NCI-H524 treated with DMSO at 0.1 percent for 48 hours (cell line): ENCODE measurements around the gene SPACA7.
"Not testable (repeated sequence)": the region's sequence is repeated elsewhere in the genome, so short reads cannot be mapped to it uniquely, and the experiment has no call there.

Experiments used
- DNase-seq: peaks from one replicate; lab custom pipeline; 2025; lab: John Stamatoyannopoulos, UW

The SPACA7 gene

DNA sequence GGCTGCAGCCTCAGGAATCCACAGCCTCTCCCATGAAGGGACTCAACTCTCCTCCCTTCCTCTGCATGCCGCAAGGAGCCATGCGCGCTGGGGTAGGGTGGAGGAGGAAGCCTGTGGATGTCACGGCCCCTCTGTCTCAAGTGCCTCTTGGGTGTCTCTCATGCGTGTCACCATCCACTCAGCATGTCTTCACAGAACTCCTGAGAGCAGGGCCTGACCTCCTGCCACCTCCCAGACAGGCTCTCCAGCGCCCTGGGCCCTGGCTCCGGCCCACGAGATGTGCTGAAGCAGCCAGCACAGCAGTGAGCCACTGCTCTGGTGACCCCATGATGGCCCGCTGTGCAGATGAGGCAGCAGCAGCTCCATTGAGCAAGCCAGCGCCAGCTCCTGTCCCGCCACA is 25.9 kb upstream of the SPACA7 start:
- no peak for DNase-seq

DNA sequence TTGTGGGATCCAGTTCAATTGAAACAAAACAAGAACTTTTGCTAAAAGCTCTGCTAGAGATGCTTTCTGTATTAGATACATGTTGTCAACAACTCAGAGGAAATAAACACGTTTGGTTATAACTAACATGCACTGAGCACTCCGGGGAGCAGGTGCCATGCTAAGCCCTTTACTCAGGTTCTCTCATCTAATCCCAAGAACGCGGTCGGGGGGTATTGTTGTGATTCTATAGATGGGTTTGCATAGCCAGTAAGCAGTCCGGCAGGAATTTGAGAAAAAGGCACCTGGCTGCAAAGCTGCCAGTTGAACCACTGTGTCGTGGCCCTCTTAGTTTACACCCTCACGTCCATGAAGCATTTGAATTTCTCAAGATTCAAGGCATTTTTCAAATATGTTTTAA is 24.3 kb upstream of the SPACA7 start:
- DNase-seq = no peak

DNA sequence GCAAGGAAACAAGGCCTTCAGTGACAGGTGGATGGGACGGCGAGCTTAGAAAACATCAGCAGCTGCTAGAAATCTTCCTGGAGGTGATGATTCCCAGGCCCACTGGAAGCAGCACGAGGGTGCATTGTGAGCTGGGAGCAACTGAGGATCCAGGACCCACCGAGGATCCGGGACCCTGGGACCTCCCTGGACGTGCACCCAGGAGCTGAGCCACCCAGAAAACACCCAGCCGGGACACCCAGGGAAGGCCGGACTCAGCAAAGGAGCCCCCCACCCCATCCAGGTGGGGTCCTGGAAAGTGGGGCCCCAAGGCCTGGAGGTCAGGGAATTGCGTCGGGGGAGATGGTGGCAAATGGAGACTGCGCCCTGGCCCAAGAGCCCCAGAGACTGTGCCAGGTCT is 22.3 kb upstream of the SPACA7 start:
- DNase-seq = no peak

DNA sequence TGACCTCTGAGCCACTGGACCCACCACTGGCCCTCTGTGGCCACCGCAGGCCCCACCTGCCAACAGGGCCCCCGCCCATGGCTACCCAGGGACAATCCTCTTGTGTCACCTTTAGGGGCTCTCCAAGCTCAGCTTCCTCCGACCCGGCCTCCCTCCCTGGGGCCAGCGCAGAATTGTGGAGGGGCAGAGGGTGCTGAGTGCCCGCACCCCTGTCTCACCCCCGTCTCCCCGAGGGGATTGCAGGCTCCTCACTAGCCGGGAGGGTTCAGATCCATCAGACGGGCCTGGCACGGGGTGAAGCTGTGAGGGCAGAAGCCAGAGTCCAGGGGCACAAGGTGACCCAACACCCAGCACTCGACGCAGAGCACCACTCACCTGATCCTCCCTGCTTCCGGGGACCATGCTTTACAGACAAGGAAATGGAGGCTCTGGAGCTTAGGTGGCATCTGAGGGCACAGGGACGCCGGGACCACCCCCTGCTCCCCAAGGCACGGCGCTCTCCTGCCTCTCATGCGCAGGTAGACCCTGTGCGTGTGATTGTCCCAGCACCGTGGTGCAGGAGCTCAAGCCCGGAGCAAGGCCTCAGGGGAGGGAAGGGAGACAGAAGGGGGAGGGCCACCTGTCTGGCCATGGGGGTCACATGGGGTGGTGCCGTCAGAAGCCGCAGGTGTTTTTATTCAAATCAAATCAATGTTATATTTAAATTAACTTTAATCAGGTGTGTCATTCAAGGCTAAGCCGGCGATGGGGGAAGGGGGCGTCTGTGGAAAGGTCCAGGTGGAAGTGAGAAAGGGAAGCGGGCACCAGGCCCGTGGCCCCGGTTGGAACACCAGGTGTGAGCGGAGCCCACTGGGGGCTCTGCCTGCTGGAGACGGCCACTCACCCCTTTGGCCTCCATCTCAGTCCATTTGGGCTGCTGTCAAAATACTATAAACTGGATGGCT is 21.6 kb upstream of the SPACA7 start:
- DNase-seq = no peak

DNA sequence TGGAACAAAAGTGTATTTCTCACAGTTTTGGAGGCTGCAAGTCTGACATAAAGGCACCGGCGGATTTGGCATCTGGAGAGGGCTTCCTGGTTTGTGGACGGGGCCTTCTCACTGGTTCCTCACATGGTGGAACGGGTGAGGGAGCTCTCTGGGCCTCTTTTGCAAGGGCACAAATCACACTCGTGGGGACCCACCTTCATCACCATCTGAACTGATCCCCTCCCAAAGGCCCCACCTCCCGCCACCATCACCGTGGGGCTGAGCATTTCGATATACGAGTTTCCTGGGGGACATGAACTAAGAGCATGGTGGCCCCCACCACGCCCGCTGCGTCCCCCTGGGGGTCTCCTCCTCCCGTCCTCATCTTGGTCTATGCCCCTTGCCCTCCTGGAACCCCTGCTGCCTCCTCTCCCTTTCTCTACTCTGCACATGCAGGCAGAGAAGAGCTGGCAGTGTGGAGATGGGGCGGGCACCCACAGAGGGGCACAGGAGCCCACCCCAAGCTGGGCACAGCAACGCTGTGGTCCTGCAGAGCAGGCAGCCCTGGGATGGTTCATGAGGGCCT is 20.8 kb upstream of the SPACA7 start:
- no peak for DNase-seq

DNA sequence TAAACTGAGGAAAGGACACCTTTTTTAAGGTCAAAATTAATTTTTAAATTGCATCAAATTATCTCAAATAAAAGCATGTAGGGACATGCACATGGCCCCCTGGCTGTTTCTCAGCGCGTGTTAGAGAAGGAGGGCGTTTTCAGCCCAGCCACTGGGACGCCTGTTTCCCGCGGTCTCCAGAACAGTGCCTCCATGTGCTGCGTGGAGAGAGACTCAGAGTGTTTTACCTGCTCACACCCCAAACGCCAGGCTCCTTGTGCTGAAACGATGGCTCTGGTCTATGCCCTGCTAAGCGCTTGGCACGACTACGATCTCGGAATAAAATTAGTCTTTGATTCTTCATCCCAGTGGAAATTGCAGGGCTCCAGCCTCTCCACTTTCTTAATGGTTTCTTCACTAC is 20.0 kb upstream of the SPACA7 start:
- no peak for DNase-seq

DNA sequence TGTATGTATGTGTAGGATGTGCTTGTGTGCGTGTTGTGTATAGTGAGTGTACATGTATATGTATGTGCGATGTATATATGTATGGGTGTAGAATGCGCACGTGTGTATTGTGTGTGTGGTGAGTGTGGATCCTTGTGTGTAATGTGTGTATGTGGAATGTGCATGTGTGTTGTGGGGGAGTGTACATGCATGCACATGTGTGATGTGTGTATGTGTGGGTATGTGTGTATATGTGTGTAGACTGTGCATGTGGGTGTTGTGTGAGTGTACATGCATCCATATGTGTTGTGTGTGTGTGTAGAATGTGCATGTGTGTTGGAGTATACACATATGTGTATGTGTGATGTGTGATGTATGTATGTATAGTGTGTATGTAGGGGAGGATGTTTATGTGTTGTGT is 18.0 kb upstream of the SPACA7 start:
- DNase-seq = no peak

DNA sequence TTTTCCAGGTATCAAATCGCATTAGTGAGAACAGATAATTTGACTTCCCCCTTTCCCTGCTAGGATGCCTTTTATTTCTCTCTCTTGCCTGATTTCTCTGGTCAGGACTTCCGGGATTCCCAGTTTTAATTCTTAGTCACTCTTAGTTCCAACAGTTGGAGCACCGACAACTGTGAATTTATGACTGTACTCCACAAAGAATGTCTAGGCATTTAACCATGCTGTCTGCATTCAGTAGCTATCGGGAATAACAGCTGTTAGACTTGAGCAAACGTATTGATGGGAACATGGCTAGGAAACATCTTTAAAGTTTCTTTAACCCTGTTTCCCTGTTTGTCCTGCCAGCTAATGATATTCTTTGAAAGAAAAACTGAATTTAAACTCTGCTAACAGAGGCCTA is 14.1 kb upstream of the SPACA7 start:
- DNase-seq = no peak

DNA sequence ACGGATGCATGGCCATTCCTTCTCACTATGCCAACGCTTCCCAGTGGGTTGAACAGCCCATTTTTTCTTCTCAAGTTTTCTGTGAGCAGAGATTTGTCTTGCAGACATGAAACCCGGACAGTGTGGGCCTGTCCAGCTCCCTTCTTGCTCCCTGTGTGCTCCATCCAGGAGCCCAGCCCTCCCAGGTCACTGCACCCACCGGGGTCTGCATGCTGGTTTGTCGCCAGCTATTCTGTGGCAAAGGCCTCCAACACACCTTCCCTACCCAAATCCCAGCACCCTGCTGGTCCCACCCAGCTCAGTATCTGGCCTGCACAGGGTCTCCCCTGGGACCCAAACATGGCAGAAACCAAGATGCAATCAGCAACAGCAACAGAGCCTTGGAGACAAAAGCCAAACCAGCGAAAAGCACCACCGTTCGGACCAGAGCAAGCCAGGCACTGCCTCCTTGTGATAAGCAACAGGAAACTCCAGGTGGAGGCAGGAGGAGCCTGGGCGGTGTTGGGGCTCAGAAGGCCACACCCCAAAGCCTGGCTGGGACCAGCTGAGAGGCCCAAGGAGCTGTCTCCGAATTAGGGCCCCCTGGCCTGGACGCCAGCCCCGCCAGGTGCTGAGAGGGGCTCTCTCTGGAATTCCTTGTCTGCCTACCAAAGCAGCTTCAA is 12.2 kb upstream of the SPACA7 start:
- DNase-seq = no peak

DNA sequence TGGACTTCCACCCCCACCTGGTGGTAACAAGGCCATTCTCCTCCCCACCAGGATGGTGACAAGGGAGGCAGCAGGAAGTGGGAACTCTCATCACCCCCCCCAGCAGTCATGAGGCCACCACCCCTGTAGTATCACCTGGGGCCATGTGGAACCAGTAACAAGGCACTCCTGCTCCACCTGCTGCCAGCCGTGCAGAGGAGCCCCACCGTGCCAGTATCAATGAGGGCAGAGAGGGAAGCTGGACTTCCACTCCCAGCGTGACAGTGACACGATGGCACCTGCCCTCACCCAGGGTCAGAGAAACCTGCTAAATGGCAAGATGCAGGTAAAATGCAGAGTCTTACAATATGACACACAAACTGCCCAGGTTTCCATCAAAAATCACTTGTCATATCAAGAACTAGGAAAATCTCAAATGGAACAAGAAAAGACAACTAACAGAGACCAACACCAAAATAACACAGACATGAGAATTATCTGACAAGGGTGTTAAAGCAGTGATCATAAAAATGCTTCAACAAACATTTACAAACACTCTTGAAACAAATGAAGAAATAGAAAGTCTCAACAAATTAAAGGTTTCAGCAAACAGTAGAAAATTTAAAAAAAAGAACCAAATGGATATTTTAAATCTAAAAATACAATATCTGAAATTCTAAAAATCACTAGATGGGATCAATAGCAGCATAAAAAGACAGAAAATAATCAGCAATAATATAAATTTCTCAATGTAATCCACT is 9.1 kb upstream of the SPACA7 start:
- DNase-seq = no peak

DNA sequence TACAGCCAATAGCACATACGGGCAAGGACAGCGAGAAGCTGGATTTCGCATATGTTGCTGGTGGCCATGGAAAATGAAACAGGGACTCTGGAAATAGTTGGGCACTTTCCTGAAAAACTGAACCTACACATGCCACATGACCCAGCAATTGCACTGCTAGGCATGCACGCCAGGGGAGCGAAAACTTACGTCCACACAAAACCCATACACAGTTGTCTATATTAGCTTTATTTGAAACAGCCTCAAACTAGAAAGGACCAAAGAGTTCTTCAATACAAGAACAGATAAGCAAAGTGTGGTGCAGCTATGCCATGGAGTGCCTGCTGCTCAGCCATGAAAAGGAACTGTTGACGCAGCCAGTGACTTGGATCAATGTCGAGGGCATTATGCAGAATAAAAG is 7.3 kb upstream of the SPACA7 start:
- DNase-seq = no peak

DNA sequence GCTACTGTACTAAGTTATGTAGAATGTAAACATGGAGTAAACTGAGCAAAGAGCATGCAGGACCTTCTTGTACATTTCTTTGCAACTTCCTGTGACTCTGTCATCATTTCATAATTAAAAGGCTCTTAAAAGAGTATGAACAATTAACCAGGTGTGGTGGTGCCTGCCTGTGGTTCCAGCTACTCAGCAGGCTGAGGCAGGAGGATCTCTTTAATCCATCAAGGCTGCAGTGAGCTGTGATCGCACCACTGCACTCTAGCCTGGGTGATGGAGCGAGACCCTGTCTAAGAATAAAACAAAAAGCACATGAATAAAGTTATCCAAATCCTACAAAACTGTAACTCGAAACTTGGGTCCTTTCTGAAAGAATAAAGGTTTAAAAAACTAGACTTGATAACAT is 5.8 kb upstream of the SPACA7 start:
- no peak for DNase-seq

DNA sequence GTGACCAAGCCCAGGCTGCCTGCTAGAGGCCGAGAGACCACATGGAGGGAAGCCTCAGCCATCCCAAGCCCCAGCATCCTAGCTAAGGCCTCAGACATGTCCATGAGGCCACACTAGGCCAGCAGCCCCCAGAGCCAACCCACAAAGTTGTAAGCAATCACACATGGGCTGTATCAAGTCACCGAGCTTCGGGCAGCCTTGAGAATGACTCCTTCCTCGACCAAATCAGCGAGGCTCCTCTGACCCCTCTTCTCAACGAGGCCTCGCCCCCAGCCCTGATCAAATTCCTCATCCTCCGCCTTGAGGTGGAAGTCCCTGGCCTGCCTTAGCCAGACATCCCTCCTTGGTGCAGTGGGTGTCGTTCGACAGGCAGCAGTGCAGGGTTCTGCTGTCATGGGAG is 1.9 kb upstream of the SPACA7 start:
- DNase-seq = no peak

DNA sequence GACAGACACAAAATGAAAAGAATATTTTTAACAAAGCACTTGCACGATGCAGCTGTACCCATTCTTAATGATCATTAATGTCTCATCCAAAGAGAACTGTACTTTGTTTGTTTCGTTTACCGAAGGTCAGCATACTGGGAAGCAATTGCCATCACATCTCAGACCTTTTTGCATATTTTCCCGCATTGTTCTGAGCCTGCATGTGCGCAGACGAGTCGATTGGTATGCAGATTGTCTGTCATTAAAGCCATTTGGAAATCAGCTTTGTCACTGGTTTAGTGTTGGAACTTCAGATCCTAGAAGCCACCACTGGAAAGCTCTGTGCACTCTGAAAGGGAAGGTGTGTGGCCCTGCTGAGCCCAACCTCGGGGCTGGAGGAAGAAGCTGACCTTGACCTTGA is 15.6 kb downstream of the SPACA7 start:
- DNase-seq = no peak

DNA sequence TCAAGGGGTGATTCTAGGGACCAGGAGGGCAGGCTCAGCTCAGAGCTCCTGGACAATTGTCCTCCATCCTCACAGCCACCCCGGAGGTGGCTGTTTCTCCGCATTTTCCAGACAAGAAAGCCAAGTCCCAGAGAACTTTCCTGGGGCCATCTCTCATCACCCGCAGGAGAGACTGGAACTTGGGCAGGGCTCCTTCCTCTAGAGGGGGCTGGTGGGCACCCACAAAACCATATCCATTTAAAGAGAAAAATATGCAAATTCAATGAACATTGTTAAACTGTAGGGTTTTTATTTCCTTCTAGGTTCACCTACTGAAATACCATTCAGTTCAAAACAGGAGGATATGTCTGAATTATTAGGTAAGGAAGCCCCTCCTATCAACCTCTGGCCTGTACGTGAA is 16.6 kb downstream of the SPACA7 start:
- DNase-seq = no peak

DNA sequence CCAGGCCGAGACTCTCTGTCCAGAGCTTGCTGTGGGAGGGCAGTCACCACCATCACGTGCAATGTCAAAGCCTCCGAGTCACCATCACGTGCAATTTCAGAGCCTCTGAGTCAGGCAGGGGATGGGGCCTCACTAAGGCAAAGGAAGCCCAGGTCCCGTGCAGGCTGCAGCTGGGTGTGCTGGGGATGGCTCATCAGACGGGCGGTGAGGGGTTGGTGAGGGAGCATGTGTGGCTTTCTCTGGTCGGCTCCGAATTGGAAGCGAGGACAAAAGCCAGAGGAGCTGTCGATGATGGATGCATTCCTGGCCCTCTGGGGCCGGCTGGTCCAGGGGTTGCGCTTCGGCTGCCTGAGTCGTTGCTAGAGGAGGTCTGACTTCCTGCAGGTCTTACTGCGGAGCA is 18.9 kb downstream of the SPACA7 start:
- not testable (repeated sequence) for DNase-seq

DNA sequence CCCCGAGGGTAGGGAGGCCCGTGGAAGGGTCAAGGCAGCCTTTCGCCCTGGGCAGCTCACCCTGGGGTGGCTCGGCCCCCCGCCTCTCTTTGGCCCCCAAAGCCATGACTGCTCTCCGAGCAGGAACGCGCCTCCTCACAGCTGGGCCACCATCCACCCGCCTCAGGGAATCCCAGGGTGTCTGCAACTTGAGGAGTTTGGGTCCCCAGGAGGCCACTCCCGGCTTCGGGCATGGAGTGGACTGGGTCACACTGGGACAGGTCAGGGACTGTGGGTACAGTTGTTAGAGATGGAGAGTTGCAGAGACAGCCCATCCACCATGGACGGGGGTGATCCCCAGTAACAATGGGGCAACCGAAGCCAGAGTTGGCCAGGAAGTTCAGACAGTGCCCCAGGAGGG is 19.8 kb downstream of the SPACA7 start:
- DNase-seq = not testable (repeated sequence)

DNA sequence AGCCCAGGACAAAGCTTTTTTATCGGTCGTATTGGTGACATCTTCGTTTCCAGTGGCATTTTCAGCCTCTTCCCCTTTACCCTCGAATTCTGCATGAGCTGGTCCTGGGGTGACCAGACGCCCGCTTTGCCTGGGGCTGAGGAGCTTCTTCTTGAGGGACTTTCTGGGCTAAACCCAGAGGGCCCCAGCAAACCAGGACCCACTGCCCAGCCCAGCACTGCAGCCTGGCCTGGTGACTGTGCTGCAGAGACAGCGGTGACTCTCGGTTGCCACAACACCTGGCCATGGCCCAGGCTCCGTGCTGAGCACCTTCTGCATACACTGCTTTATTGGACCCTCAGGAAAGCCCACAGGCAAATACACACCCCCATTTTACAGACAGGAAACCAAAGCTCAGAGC is 21.0 kb downstream of the SPACA7 start:
- DNase-seq = no peak

DNA sequence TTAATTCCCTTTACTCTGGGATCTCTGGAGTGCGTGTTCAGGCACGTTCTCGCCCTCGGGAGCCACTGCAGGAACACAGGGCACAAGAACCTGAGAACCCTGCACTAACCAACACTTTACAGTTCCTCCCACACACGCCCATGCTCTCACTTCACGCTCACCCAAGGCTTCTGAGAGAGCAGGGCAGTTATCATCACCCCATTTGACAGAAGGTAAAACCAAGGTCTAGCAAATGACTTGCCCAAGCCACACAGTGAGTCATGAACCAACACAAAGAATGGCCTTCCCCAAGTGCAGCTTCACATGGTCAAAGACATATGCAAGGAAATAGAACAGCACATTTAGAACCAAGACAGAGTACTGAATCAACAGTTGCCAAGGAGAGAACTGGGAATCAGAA is 22.2 kb downstream of the SPACA7 start:
- DNase-seq = not testable (repeated sequence)

DNA sequence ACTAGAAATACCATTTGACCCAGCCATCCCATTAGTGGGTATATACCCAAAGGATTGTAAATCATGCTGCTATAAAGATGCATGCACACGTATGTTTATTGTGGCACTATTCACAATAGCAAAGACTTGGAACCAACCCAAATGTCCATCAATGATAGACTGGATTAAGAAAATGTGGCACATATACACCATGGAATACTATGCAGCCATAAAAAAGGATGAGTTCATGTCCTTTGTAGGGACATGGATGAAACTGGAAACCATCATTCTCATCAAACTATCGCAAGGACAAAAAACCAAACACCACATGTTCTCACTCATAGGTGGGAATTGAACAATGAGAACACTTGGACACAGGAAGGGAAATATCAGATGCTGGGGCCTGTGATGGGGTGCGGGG is 33.7 kb downstream of the SPACA7 start:
- DNase-seq = not testable (repeated sequence)

DNA sequence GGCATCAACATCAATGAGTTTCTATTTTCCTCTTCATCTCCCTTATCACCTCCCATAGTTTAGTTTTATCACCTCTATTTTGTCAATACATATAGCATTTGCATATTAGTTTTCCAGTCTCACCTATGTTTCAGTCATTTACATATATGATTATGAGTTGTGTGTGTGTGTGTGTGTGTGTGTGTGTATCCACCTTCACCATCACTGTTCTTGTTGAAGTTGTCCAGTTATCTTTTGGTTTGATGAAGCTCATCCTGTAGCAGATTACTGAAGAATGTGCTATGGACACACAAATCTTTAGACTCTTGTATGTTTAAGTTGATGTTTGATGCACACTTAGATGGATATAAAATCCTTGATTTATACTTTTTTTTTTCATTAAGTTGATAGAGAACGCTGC is 40.5 kb downstream of the SPACA7 start:
- no peak for DNase-seq

DNA sequence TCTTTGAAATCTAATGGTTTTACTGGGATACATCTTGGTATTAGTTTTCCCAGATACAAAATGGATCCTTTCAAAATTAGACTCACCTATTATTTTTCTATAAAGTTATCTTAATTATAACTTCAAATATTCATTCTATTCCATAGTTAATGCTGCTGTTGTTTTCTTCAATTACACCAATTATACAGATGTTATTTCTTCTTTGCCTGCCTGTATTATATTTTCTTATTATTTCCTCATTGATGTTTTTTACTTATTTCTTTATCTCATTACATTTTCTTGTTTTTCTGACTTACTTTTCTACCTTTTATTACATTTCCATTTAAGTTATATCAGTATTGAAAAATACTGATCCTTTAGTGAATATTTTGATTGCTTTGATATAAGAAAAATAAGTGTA is 40.9 kb downstream of the SPACA7 start:
- DNase-seq = no peak

DNA sequence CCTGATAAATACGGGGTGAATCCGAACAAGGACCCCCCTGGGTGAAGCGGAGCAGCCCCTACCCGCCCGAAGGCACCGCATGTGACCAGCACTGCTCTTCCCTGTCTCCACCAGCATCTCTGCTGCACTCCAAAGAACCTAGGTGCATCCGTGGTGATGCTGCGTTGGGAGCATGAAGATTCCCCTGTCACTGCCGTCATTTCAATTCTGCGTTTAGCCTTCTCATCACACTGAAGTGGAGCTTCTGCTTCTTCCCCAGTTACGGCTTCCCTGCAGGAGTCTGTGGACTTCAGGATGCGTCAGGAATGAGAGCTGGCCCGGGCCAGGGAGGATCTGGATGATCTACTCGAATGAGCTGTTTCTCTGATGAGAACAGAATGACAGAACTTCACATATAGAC is 47.9 kb downstream of the SPACA7 start:
- DNase-seq = no peak
